HG03135 (cell line): ENCODE data around the gene CYSLTR2.

Experiments used
- ATAC-seq: cut with Tn5 transposase; IDR thresholded peaks from one replicate; pipeline ENCODE4 v1.9.1; 2021; ENCODE audit warnings: mild to moderate bottlenecking, moderate library complexity; ENCODE audit not compliant: unreplicated experiment

The CYSLTR2 gene, protein sequence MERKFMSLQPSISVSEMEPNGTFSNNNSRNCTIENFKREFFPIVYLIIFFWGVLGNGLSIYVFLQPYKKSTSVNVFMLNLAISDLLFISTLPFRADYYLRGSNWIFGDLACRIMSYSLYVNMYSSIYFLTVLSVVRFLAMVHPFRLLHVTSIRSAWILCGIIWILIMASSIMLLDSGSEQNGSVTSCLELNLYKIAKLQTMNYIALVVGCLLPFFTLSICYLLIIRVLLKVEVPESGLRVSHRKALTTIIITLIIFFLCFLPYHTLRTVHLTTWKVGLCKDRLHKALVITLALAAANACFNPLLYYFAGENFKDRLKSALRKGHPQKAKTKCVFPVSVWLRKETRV

DNA sequence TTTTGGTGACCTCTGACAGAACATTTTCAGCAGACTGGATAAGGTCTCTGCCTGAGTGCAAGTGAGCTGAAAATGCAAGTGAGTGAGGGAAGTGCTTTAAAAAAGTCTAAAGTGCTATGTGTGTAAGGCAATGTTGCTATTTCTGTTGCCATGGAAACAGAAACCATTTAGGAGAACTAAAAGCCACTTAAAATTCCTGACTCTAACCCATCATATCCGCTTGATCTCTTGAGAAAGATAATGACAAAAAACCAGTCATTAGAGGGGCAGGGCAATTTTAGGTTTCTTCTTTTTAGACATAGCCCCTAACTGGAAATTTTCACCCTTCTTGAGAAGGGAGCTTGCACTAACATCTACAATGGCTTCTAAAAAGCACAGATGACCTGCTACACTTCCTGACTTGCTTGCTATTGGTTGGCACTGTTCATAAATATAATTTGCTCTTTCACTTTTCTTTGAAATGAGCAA is at the start of gene CYSLTR2:
CYSLTR2 (plus strand) TSS at position 458 of the 468 bp plus-strand sequence. CDS start 52,889 bp downstream, outside the sequence.
- peak; percentile 70 for ATAC-seq

DNA sequence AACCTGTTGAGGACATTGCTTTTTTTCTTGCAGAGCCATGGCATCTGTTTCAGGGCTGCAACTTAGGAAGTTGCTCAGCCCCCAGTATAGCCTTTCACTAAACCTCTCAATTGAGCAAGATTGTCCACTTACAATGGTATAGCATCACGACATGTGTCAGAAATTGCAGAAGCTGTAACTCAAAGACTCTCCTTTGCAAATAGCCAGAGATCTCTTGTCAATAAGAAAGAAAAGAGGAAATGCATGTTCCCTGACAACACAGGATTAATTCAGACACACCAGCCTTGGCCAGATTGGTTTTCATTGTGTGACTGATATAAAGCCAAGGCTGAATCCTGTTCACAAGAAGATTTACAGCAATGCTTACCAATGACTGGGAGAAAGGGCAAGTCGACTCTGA is 38.7 kb upstream of the CYSLTR2 start:
- no peak for ATAC-seq

DNA sequence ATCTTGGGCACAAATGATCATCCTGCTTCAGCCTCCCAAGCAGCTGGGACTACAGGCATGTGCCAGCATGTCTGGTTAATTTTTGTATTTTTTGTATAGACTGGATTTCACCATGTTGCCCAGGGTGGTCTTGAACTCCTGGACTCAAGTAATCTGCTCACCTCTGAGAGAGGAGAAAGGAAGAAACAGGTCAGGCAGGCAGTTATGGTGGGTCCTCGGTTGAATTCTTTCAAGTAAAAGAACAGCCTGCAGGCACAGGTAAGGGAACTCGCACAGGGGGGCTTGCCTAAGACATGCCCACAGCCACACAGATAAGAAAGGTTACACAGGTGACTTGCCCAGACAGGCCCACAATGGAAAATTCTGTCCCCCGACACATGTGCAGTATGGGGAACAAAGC is 34.8 kb upstream of the CYSLTR2 start:
- no peak for ATAC-seq

DNA sequence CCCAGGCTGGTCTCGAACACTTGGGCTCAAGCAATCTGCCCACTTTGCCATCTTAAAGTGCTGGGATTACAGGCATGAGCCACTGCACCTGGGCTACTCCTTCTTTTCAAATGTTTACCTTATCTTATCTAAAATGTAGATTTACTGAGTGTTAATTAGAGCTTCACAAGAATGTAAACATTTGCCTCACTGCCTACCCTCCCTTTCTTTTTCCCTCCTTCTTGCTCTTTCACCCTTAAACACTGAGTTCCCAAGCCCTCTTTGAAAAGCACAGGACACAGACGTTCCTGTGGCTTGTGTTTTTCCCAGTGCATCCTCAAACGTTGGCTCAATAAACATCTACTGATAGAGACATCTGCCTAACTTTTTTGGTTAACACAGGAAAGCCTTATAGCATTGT is 32.7 kb upstream of the CYSLTR2 start:
- no peak for ATAC-seq

DNA sequence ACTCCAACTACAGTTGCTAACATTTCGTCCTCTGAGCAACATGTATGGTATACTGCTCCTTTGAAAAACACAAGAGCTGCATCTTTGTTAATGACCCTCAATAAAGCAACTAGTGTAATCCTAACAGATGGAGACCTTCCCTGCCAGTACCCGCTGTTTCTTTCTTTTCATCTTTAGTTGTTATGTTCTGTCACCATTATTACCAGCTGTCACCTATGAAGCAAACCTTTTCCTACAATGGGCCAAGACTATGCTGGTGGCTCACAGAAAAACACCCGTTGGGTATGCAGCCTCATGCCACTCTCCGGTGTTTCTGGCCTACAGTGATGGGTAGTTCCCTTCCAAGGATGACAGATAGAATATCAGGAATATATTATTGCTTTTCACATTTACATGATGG is 29.7 kb upstream of the CYSLTR2 start:
- no peak for ATAC-seq

DNA sequence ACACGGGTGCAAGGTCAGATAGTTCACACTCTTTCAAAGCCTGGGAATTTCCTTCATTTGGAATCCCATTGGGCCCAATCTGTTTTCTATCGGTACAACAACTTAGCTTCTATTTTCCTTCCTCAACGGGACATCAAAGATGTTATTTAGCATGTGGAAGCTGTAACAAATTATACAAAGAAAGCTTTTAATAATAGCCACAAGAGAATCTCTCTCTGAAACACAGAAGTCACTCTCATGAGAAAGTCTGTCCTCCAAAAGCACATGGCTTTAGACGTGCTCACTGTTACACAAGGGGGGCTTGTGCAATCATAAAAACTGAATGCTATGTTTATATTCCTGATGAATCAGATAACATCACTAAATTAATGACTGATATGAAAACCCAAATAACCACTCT is 28.9 kb upstream of the CYSLTR2 start:
- no peak for ATAC-seq

DNA sequence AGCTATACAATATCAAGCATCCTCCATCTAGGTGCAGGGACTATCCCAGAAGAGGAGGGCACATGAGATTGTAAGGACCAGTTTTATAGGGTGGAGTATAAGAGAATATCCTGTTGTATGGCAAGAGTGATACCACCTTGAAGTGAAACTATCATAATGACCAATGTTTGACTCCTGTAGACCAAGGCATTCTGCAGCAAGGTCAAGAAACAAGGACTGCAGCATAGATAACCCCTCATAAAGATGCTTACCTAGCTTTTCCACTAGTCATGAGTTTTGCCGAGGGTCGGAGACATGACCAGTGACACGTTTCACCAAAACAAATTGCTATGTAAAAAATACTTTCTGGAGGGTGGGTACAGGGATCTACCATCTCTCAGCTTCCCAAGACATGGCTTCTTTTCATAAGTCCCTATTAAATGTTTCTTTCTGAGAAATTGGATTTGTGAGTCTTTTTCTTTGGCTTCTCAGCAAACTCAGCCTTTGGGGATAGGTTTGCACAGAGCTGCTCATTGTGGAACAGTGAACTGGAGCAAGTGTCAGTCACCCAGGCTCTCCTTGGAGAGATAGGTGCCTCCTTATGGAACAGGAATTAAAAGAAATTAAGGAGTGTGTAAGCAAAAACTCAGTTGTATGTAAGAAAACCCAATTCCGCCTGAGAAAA is 28.2 kb upstream of the CYSLTR2 start:
- no peak for ATAC-seq

DNA sequence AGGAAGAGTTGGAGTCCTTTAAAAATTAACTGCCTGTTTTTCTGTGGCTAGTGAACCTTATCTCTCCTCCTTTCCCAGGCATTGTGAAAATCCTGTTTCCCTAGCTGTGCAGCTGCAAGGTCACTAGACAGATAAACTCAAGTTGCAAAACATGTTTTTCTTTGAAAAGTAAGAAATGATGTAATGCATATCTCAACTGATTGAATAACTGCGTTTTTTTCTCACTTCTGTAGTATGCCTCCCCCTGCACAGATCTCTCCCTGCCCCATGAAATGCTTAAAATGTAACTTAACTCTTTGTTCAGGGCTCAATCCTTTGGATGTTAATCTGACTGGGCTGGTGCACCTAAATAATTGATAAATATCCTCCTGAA is 27.7 kb upstream of the CYSLTR2 start:
- ATAC-seq, result no peak

DNA sequence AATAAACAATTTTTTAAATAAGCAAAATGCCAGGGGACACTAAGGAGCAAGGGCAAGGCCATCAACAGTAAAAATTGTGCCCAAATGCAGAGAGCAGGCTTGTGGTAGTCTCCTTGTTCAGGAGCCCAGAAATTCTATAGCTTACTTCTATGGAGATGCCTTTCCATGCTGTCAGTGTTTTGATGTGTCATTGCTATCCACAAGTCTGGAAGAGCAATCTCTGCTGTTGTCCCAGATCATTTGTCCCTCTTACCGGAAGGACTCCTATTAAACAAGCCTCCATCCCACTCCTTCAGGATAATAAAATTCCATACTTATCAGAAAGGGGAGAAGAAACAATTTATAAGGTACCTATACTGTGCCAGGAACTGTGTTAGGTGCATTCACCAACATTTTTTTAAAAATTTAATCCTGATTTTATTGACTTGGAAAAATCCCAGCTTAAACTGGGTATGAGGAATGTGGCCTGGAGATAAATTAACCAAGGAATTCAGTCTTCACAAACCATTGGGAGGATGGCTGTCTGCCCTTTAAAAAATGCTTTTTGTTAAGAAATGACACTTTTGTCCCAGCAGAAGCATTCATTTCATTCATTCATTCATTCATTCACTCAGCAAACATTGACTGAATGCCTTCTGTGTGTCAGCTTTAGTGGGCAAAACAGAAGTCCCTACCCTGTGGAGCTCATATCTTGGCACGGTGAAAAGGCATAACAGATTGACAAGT is 26.8 kb upstream of the CYSLTR2 start:
- ATAC-seq, result no peak

DNA sequence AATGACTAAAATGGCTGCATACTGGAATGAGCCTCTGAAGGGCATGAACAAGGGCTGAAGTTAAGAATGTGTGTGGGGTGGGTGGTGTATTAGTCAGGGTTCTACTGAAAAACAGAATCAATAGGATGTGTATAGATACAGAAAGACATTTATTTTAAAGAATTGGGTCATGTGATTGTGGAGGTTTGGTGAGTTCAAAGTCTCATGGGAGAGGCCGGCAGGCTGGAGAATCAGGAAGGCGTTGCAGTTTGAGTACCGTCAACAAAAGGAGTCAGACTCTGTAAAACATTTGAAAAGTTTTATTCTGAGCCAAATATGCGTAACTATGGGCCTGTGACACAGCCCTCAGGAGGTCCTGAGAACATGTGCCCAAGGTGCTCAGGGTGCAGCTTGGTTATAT is 24.5 kb upstream of the CYSLTR2 start:
- ATAC-seq, result no peak

DNA sequence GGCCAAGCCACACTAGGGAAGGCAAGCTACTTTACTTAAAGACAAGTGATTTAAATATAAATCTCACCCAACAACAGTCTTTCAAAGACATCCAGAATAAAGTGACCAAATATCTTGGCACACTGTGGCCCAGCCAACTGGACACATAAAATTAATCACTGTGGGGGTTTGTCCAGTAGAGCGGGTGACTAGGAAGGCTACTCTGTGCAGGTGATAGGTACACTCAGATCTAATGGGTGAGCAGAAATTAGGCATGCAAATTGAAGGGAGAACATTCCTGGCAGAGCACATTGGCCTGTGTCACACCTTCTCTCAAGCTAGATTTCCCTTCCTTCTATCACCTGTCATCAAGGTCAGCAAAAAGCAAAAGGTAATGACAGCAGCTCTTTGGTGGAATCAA is 23.4 kb upstream of the CYSLTR2 start:
- ATAC-seq, result no peak

DNA sequence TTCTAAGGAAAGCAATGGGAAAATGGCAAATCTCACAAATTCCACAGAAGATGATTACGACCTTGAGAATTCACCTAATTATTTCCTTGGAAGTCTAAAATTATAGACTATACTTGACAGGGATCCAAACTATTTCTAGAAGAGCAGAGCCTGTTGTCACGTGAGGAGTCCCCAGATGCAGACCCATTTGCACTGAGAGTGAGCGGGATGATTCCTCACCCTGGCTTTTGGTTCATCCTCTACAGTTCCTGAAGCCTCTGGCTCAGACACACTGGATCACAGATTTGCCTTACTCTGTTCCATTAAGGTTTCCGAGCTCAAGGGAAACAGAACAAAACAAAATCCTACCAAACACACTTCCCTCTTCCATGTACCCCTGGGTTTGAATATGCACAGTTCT is 23.0 kb upstream of the CYSLTR2 start:
- ATAC-seq, result no peak

DNA sequence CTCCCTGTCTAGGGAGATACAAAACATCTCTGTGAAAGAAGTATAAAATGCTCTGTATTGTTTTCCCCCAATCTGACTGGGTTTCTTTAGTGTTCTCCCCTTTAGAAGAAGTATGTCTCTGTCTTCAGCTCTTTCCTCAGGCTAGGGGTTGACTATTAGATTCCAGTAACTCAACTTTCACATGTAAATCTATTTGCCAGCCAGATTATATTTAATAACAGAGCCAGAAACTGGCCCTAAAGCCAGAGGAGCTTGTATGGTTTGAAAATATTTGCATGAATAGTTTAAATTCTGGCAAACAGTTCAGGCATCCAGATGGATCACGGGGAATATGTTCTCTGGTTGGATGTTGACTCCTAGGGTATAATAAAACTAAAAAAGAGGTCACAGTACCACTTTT is 22.3 kb upstream of the CYSLTR2 start:
- no peak for ATAC-seq

DNA sequence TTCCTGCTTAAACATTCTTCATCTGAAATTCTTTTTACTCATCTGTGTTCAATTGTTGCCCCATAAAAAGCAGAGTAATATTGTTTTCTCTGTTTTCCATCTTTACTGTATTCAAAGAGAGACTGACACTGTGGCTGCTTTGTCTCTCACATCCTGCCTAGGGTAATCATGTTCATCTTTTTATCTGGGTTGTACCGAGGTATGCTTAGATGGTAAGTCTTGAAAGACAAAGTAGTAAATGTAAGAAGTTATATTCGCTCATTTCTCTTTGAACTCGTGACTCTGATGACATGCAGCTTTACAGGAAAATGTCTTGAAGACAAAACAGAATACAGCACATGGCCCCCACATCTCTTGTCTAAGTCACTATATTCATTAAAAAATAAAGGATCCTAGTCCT is 20.0 kb upstream of the CYSLTR2 start:
- ATAC-seq, result no peak

DNA sequence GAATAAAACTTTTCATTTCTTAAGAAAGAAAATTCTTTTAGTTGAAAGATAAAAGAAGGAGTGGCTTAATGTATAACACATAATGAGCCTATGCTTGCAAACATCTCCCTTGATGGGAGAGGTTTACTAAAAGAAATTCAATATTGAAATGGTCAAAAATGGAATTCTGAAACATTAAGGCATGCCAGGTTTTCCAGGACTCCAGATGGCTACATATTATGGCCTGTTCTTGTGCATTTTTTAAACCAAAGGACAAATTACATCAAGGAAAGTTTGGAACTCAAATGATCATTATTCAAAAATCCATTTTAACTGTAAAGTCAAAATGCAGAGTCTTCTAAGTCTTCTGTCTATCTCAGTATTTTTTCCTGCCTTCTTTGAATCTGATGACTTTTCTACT is 19.1 kb upstream of the CYSLTR2 start:
- no peak for ATAC-seq

DNA sequence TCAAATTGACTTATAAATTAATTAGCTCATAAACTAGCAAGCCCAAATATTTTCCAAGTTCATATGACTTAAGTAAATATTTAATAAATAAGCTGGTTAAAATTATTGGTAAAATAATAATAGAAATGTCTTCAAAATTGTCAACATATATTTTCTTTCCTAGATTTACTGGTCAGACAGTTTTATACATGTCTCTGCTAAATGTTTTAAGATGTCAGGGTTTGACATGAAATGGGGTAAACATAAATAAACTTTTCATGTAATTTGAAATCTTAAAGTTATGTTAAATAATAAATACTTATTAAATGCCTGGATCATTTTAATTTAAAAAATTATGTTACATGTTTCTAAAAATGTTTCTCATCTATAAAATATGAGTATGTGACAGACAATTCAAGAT is 18.3 kb upstream of the CYSLTR2 start:
- ATAC-seq, result no peak

DNA sequence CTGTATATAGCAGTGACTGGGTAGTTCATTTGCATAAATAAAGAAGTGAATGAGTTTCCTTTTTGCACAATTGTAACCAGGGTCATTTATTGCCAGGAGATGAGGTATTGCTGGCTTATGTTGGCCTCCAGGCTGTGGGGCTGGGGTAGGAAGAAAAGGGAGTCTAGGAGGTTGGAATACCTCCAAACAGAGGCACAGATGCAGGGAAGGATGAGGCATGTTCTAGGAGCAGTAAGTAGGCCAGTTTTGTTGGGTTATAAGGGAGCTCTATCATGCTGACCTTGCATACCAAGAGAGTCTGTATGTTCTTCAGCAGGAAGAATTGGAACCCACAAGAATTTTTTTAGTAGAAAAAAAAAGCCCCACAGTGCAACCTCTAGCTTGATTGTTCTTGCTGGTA is 17.2 kb upstream of the CYSLTR2 start:
- ATAC-seq, result no peak

DNA sequence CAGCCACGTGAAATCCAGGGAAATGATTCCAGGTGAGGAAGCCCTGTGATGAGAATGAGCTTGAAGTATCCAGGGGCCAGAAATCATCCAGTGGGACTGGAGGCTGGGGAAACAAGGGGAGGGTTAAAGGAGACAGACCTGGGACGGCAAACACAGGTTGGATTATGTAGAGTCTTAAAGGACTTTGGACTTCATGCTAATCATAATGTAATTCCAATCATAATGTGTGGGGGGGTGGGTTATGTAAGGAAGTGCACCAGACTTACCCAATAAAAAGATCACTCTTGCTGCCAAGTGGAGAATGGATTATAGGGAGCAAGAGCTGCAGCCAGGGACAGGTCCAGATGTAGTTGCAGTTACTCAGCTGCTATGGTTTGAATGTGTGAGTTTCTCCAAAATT is 16.1 kb upstream of the CYSLTR2 start:
- no peak for ATAC-seq

DNA sequence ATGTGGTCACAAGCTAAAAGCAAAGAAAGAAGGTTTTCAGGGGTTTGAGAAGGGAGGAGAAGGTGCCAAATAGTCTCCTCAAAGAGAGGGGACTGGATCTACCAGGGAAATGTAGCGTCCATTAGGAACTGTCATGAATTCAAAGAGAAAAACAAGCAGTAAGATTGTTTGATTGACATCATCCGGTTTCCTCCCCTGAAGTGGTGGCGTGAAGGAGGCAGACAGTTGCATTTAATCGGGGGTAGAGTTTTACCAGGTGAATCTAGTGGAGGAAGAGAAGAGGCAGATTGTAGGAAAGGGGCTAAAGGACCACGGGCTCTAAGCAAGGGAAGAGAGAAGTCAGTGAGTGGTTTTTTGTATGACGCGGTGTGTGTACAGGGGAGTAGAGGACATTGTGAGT is 13.0 kb upstream of the CYSLTR2 start:
- no peak for ATAC-seq

DNA sequence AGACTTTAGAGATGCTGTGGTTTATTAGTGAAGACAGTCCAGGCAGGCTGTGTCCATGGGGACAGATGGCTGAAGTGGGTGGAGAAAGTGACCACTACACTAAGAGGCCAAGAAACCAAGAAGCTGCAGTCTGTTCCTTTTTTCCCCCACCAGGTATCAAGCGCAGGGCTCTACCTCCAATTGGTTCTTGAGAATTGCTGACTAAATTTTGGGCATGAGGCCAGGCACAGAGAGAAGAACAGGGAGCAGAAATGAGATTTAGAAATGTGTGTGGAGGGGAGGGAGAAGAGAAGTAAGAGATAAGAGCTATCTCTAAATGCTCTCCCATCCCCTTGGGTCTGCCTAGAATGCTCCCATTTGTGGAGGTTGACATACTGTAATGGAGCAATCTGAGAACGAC is 12.3 kb upstream of the CYSLTR2 start:
- no peak for ATAC-seq

DNA sequence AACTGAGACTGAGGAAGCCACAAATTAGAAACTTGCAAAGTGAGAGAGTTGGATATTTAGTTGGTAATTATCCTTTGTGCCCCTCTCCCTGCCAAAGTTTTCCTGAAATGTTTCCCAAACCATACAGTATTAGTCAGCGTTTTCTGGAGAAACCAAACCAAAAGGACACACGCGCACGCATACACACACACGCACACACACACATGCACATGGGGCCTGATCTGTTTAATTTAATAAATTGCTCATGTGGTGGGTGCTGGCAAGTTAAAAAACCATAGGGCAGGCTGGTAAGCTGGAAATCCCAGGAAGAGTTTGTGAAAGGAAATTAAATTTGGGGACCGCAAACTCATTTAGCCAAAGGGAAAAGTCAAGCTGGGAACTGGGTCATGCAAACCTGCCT is 11.7 kb upstream of the CYSLTR2 start:
- no peak for ATAC-seq

DNA sequence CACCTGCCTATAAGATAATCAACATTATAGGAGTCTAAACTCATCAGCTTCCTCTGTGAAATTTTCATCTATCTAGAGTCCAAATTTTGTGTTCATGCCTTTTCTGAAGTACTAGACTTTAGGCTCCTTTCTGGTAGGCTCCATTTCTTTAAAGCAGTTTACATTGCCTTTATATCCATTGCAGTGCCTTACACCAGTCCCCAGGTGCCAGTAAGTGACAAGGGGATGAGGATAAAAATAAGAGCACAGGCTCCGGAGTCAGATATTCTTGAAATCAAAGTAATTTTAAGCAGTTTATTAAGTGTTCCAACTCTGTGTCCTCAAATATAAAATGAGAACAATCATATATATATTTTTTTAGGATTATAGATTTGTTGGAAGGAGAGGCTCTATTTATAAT is 10.6 kb upstream of the CYSLTR2 start:
- no peak for ATAC-seq
